Stimulated activated CD8-positive, alpha-beta memory T cell treated with anti-CD3 and anti-CD28 coated beads, Interleukin-2, amount 100 ng/mL, for 48 hours (primary cell): ENCODE results near the gene L3HYPDH.
"Not testable (repeated sequence)": the region's sequence is repeated elsewhere in the genome, so short reads cannot be mapped to it uniquely, and the experiment has no call there.

Source experiments
- DNase-seq, 2 donors: peaks; one replicate each; pipeline ENCODE4 v3.0.0-alpha.2; 2020; ENCODE audit warnings: low read depth in 2 of 2

L3HYPDH gene

GRCh38 chr14:59478540-59478939 is 5.7 kb downstream of the L3HYPDH start:
- DNase-seq = no peak

GRCh38 chr14:59475709-59476108 is 8.5 kb downstream of the L3HYPDH start:
- DNase-seq = no peak

- DNase-seq = no peak
These were observed 10.0 kb downstream of the L3HYPDH start for GRCh38 chr14:59474172-59474571.

- peak; percentile 13 to 17 for DNase-seq
These were observed 18.7 kb downstream of the L3HYPDH start, which contains the start of gene GPR135 for GRCh38 chr14:59465316-59466135. Gene GPR135, minus strand, starts transcription at chr14:59465380. Its CDS starts 154 bp downstream, at chr14:59465226.

DNA sequence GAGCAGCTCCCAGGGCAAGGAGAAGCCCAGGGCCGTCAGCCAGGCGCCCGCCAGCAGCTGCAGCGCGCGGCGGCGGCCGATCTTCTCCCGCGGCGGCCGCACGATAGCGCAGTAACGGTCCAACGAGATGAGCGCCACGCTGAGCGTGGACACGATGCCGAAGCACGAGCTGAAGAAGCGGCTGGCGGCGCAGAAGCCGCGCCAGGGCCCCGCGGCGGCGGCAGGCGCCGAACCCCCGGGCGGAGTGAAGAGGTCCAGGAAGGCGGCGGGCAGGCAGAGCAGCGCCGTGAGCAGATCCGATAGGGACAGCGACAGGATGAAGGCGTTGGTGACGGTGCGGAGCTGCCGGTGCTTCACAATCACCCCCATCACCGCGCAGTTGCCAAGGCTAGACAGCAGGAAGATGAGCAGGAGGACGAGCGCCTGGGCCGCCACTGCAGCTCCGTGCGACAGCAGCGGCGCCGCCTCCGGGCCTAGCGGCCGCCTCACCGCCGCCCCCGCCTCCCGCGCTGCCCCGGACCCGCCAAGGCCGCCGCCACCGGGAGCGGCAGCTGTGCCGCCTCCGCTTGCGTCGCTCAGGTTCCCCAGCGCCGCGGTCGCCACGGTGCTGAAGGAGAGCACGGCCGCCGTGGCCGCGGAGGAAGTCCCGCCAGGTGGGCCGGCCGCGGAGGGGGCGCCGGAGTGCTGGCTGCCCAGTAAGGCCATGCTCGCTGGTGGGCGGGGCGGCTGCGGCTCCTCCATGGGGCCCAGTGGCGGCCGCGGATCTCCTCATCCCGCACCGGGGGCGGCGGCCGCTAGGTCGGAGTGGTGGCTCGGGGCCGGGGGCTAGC is 19.5 kb downstream of the L3HYPDH start:
- peak; percentile 23 to 27 for DNase-seq

- peak; percentile 24 to 28 for DNase-seq
These were observed 20.3 kb downstream of the L3HYPDH start for GRCh38 chr14:59463787-59464485.

- DNase-seq = no peak
These were observed 22.3 kb downstream of the L3HYPDH start for GRCh38 chr14:59461891-59462290.

DNA sequence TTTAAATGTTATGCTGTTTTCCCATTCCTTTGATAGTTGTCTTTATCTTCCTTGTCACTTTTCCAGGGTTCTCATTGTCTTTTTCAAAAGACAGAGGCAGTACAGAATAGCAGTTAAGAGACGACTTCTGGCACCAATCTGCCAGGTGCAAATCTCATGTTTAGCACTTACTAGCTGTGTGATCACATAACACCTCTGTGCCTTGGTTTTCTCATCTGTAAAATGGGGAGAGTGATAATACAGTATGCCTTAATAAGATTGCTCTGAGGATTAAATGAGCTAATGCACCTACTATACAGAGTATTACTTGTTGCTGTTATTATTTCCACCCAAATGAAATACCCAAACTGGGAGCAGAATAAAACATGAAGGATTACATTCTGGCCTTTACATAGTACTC is 23.8 kb downstream of the L3HYPDH start:
- no peak for DNase-seq

GRCh38 chr14:59458486-59458885 is 25.7 kb downstream of the L3HYPDH start:
- no peak for DNase-seq

- no peak for DNase-seq
These were observed 28.8 kb downstream of the L3HYPDH start for GRCh38 chr14:59455411-59455810.

DNA sequence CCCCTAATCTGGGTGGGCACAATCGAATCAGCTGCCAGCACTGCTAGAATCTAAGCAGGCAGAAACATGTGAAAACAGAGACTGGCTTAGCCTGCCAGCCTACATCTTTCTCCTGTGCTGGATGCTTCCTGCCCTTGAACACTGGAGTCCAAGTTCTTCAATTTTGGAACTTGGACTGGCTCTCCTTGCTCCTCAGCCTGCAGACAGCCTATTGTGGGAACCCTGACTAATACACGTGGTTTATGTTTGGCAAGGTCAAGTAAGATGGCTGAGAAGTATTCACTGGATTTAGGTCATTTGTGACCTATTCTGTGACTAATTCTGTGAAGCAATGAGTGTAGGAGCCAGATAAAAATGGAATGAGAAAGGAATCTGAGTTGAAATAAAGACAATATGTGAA is 30.1 kb downstream of the L3HYPDH start:
- no peak for DNase-seq

GRCh38 chr14:59451849-59452248 is 32.4 kb downstream of the L3HYPDH start:
- DNase-seq = no peak

- DNase-seq = no peak
These were observed 33.5 kb downstream of the L3HYPDH start for GRCh38 chr14:59450716-59451115.

- DNase-seq = not testable (repeated sequence)
These were observed 35.5 kb downstream of the L3HYPDH start for GRCh38 chr14:59448673-59449072.

DNA sequence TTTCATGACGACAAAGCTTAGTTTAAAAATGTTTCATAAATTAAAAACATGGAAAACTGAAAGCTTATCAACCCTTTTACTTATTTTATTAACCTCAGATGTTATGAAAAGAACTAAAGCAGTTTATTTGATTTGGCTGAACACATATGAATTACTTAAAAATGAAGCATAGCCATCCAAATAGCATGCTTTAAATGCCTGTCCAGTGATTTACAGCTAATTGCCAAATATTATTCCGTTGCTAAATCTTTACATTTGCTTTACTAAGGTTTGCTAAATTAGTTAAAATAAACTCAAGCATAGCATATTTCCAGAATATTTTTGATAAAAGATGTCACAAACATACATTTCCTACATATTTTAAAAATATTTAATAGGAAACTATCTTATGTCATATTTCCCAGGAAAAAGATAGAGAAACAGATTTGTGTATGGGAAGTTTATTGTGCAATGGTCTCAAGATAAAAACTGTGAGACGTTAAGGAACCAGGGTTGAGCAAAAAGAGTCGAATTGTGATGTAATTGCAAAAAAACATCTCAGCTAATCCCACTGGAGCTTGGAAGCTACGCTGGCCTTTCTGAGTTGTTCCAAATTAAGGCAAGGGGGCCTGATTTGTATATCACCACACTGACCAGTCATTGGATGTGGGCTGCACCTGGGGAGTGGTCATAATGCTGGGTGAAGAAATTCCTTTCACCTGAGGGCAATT is 44.8 kb downstream of the L3HYPDH start:
- no peak for DNase-seq

GRCh38 chr14:59438195-59438647 is 46.0 kb downstream of the L3HYPDH start:
- DNase-seq = no peak

DNA sequence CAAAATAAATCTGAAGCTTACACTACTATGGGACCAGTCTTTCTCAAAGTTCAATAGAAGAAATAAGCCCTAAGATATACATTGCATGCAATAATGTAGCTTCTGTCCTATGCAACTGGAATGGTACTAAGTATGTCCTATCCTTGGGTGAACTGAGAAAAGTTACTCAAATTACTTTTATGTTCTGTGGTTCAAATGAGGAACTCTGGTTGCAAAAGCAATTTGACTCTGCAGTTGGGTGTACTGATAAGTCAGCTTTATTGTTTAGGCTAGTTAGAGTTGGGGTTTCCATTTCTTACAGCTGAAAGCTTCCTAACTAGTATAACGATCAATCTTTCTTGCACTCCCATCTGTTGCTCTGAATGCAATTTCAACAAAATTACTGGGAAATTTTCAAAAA is 48.2 kb downstream of the L3HYPDH start:
- DNase-seq = no peak

GRCh38 chr14:59435101-59435500 is 49.1 kb downstream of the L3HYPDH start:
- DNase-seq = no peak

- DNase-seq = no peak
These were observed 54.4 kb downstream of the L3HYPDH start for GRCh38 chr14:59429790-59430189.

DNA sequence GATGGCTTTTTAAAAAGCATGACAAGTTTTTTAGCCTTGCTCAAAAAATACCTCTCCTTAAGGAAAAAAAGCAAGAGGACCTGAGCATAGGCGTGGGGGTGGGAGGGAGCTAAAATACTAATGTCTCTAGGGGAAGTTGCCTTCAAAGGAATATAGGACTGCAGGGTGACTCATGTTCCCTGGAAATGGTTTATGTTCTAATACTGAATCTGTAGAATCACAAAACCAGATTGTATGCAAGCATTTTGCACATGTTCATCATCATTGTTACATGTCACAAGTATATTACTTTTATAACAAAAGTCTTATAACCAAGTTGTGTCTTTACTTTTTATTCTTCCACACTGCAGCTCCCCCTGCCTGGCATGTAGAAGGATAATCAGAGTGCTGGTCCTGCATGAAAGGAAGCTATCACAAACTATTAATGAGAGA is 55.6 kb downstream of the L3HYPDH start:
- no peak for DNase-seq
